ENCODE results near the gene GPSM3.

GPSM3 gene

GRCh38 chr6:32181915-32182529 lies 10.4 kb downstream of the GPSM3 start:
- TF ChIP-seq REST (IDR thresholded peaks at IDR 0.05; ENCODE audit: insufficient read depth in 1 of 2, low read depth in 2 of 2, low read length in 2 of 2) (no peak), FOXP2 (optimal IDR thresholded peaks at IDR 0.05; ENCODE audit: borderline replicate concordance, extremely low read depth, extremely low read length, insufficient read depth) (no peak), POLR2AphosphoS5 (IDR thresholded peaks at IDR 0.05; ENCODE audit: low read depth, low read length) (no peak), SIN3A (IDR thresholded peaks at IDR 0.05; ENCODE audit: borderline replicate concordance, insufficient read depth, low read length) (no peak), TAF1 (IDR thresholded peaks at IDR 0.05; ENCODE audit: borderline replicate concordance, insufficient read depth, low read length) (no peak)

DNA sequence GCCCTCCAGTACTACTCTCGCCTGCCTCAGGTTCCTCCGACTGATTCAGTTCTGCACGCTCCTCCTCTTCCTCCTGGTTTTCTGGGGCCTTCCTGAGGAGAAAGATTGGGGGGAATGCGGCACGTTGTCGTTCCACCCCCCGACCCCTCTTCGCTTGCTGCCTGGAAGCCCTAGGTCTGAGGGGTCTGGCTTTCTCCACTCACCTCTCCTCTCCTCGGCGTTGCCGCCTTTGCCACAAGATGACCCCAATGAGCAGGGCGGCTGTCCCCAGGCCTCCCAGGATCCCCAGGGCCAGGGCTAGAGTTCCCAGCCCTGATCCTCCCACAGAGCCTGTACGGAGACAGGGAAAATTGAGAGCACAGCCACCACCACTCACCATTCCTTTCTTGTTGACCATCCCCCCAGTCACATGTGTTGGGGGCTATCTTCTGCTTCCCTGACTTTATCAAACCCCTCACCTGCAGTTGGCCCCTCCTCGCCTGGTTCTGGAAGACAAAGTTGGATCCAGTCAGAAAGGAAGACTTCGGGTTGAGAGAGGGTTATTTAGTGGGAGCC lies 11.2 kb downstream of the GPSM3 start:
- no peak for TF ChIP-seq REST (IDR thresholded peaks at IDR 0.05; ENCODE audit: insufficient read depth in 1 of 2, low read depth in 2 of 2, low read length in 2 of 2)
- no peak for TF ChIP-seq POLR2AphosphoS5 (IDR thresholded peaks at IDR 0.05; ENCODE audit: low read depth, low read length)
- TF ChIP-seq SIN3A (IDR thresholded peaks at IDR 0.05; ENCODE audit: borderline replicate concordance, insufficient read depth, low read length), result no peak
- TF ChIP-seq TAF1 (IDR thresholded peaks at IDR 0.05; ENCODE audit: borderline replicate concordance, insufficient read depth, low read length), result no peak
- no peak for TF ChIP-seq FOXP2 (optimal IDR thresholded peaks at IDR 0.05; ENCODE audit: borderline replicate concordance, extremely low read depth, extremely low read length, insufficient read depth)

DNA sequence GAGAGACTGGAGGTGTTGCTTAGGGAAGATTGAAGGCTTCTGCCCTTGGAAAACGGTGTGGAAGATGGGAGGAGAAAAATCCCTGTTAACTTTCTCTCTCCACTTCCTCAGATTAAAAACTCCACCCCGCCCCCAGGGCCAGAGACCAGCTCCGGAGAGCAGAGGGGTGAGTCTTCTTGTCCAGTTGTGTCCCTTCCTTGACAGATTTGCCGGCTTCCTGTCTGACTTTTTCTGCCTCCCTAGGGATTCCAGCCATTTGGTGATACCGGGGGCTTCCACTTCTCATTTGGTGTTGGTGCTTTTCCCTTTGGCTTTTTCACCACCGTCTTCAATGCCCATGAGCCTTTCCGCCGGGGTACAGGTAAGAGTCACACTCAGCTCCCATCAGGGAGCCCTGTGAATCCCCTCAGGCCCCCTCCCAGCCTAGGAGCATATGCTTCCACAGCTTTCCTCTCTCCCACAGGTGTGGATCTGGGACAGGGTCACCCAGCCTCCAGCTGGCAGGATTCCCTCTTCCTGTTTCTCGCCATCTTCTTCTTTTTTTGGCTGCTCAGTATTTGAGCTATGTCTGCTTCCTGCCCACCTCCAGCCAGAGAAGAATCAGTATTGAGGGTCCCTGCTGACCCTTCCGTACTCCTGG lies 12.6 kb downstream of the GPSM3 start:
- no peak for TF ChIP-seq SIN3A (IDR thresholded peaks at IDR 0.05; ENCODE audit: borderline replicate concordance, insufficient read depth, low read length)
- no peak for TF ChIP-seq TAF1 (IDR thresholded peaks at IDR 0.05; ENCODE audit: borderline replicate concordance, insufficient read depth, low read length)
- no peak for TF ChIP-seq REST (IDR thresholded peaks at IDR 0.05; ENCODE audit: insufficient read depth in 1 of 2, low read depth in 2 of 2, low read length in 2 of 2)
- TF ChIP-seq FOXP2 (optimal IDR thresholded peaks at IDR 0.05; ENCODE audit: borderline replicate concordance, extremely low read depth, extremely low read length, insufficient read depth), result no peak
- TF ChIP-seq POLR2AphosphoS5 (IDR thresholded peaks at IDR 0.05; ENCODE audit: low read depth, low read length), result no peak

- TF ChIP-seq POLR2AphosphoS5 (IDR thresholded peaks at IDR 0.05; ENCODE audit: low read depth, low read length), result no peak
- no peak for TF ChIP-seq SIN3A (IDR thresholded peaks at IDR 0.05; ENCODE audit: borderline replicate concordance, insufficient read depth, low read length)
- TF ChIP-seq FOXP2 (optimal IDR thresholded peaks at IDR 0.05; ENCODE audit: borderline replicate concordance, extremely low read depth, extremely low read length, insufficient read depth), result no peak
- TF ChIP-seq TAF1 (IDR thresholded peaks at IDR 0.05; ENCODE audit: borderline replicate concordance, insufficient read depth, low read length), result no peak
- TF ChIP-seq REST (IDR thresholded peaks at IDR 0.05; ENCODE audit: insufficient read depth in 1 of 2, low read depth in 2 of 2, low read length in 2 of 2), result no peak
Observed at GRCh38 chr6:32178547-32179440, 13.6 kb downstream of the GPSM3 start.

Data from PFSK-1 (cell line).